ENCODE data around the gene CLIP4.

GRCh38 chr2:29220506-29221270 is 105.5 kb downstream of the CLIP4 start:
- TF ChIP-seq CTCF (conservative IDR thresholded peaks at IDR 0.05; ENCODE audit: low read depth, low read length), result no peak
- no peak for TF ChIP-seq POLR2A (IDR thresholded peaks at IDR 0.05; ENCODE audit: low read depth, low read length)
- no peak for TF ChIP-seq MXI1 (IDR thresholded peaks at IDR 0.05; ENCODE audit: borderline replicate concordance, low read depth, low read length)
- no peak for TF ChIP-seq RFX5 (IDR thresholded peaks at IDR 0.05; ENCODE audit: low read depth, low read length)
